NCI-H510A treated with DMSO at 0.1 percent for 48 hours (cell line): Measurements from ENCODE around the gene IL1RAP.

Source experiments
- DNase-seq: peaks from one replicate; lab custom pipeline; 2025; lab: John Stamatoyannopoulos, UW

The IL1RAP gene

GRCh38 chr3:190614226-190615059, 100.6 kb downstream of the IL1RAP start:
- DNase-seq = no peak

- no peak for DNase-seq
Observed at GRCh38 chr3:190615060-190615384, 101.1 kb downstream of the IL1RAP start.

GRCh38 chr3:190615607-190616006, 101.7 kb downstream of the IL1RAP start:
- no peak for DNase-seq

GRCh38 chr3:190616637-190617036, 102.8 kb downstream of the IL1RAP start:
- no peak for DNase-seq

- no peak for DNase-seq
Observed at GRCh38 chr3:190617185-190617584, 103.3 kb downstream of the IL1RAP start.

GRCh38 chr3:190618330-190619030, 104.6 kb downstream of the IL1RAP start:
- DNase-seq = no peak

- DNase-seq = no peak
Observed at GRCh38 chr3:190619353-190619752, 105.5 kb downstream of the IL1RAP start.

GRCh38 chr3:190619761-190620160, 105.9 kb downstream of the IL1RAP start:
- DNase-seq = no peak

- no peak for DNase-seq
Observed at GRCh38 chr3:190620886-190621608, 107.2 kb downstream of the IL1RAP start.

- no peak for DNase-seq
Observed at GRCh38 chr3:190621927-190622326, 108.0 kb downstream of the IL1RAP start.

GRCh38 chr3:190624282-190624681, 110.4 kb downstream of the IL1RAP start:
- no peak for DNase-seq

- no peak for DNase-seq
Observed at GRCh38 chr3:190626951-190627620, 113.2 kb downstream of the IL1RAP start.

GRCh38 chr3:190629088-190629487, 115.2 kb downstream of the IL1RAP start:
- no peak for DNase-seq

- DNase-seq = no peak
Observed at GRCh38 chr3:190631295-190631694, 117.4 kb downstream of the IL1RAP start.

GRCh38 chr3:190641564-190641963, 127.7 kb downstream of the IL1RAP start:
- DNase-seq = no peak

GRCh38 chr3:190642016-190642415, 128.1 kb downstream of the IL1RAP start:
- DNase-seq = no peak

GRCh38 chr3:190644035-190644434, 130.2 kb downstream of the IL1RAP start:
- DNase-seq = no peak

- no peak for DNase-seq
Observed at GRCh38 chr3:190644766-190645165, 130.9 kb downstream of the IL1RAP start.

GRCh38 chr3:190645932-190646460, 132.1 kb downstream of the IL1RAP start:
- DNase-seq = no peak

GRCh38 chr3:190646996-190647395, 133.1 kb downstream of the IL1RAP start:
- DNase-seq = no peak

GRCh38 chr3:190655933-190656332, 142.0 kb downstream of the IL1RAP start:
- no peak for DNase-seq

- no peak for DNase-seq
Observed at GRCh38 chr3:190658106-190658505, 144.2 kb downstream of the IL1RAP start.
